OCI-LY3 (cell line): Measurements from ENCODE around the gene DCC.

Experiments
- H2AFZ ChIP-seq: fragments of 200-600, 300-600 bp; shearing (Covaris generic); 2 replicates; pipeline ENCODE4 v1.6.0; 2014; ENCODE audit warnings: antibody characterized with exemption, low read depth, low read length
- H3K27ac ChIP-seq: fragments of 200-600, 300-600 bp; sonication (generic); 2 replicates; pipeline ENCODE4 v1.5.1; 2014; ENCODE audit warnings: mild to moderate bottlenecking, low read length, moderate library complexity, mixed read lengths
- H3K27me3 ChIP-seq: fragments of 200-600, 300-600 bp; sonication (generic); 2 replicates; pipeline ENCODE4 v1.6.1; 2014; ENCODE audit warnings: low read depth, low read length, mixed read lengths
- H3K36me3 ChIP-seq: fragments of 200-600, 300-600 bp; sonication (generic); replicated peaks from 2 replicates; pipeline ENCODE3; 2014; ENCODE audit warnings: low read depth, low read length, mixed read lengths
- H3K4me1 ChIP-seq: fragments of 300-600, 200-600 bp; sonication (generic); 2 replicates; pipeline ENCODE4 v1.6.1; 2014; ENCODE audit warnings: low read length, mixed read lengths
- H3K4me2 ChIP-seq: fragments of 200-600, 300-600 bp; sonication (generic); 2 replicates; pipeline ENCODE4 v1.6.1; 2014; ENCODE audit warnings: low read length, mixed read lengths
- H3K4me3 ChIP-seq: fragments of 300-600, 200-600 bp; sonication (generic); 2 replicates; pipeline ENCODE4 v1.5.1; 2014; ENCODE audit warnings: antibody characterized with exemption, mild to moderate bottlenecking, low read length, moderate library complexity
- H3K79me2 ChIP-seq: fragments of 300-600, 200-600 bp; shearing (Covaris generic); 2 replicates; pipeline ENCODE4 v1.6.1; 2014; ENCODE audit warnings: mild to moderate bottlenecking, low read length, mixed read lengths
- H3K9ac ChIP-seq: fragments of 300-600, 200-600 bp; shearing (Covaris generic); 2 replicates; pipeline ENCODE4 v1.6.0; 2014; ENCODE audit warnings: mild to moderate bottlenecking, low read length, moderate library complexity
- H3K9me3 ChIP-seq: fragments of 200-600, 300-600 bp; shearing (Covaris generic); 2 replicates; pipeline ENCODE4 v1.6.1; 2014; ENCODE audit warnings: low read length, mixed read lengths; ENCODE audit not compliant: insufficient read depth
- H4K20me1 ChIP-seq: fragments of 200-600, 300-600 bp; sonication (generic); 2 replicates; pipeline ENCODE4 v1.6.1; 2016; ENCODE audit warnings: low read length, mixed read lengths; ENCODE audit not compliant: insufficient read depth
- EZH2phosphoT487 ChIP-seq: fragments of 200-600 bp; shearing (Covaris generic); IDR thresholded peaks from 2 replicates; pipeline ENCODE4 v1.6.1; 2018; ENCODE audit warnings: antibody characterized with exemption, mixed run types, low read depth
- TF ChIP-seq, protein P1 (sequence below): fragments of 200-600, 300-600 bp; sonication (generic); IDR thresholded peaks from 2 replicates; pipeline ENCODE4 v1.5.1; 2014; ENCODE audit warnings: antibody characterized with exemption, low read length, low read depth

Gene DCC

DNA sequence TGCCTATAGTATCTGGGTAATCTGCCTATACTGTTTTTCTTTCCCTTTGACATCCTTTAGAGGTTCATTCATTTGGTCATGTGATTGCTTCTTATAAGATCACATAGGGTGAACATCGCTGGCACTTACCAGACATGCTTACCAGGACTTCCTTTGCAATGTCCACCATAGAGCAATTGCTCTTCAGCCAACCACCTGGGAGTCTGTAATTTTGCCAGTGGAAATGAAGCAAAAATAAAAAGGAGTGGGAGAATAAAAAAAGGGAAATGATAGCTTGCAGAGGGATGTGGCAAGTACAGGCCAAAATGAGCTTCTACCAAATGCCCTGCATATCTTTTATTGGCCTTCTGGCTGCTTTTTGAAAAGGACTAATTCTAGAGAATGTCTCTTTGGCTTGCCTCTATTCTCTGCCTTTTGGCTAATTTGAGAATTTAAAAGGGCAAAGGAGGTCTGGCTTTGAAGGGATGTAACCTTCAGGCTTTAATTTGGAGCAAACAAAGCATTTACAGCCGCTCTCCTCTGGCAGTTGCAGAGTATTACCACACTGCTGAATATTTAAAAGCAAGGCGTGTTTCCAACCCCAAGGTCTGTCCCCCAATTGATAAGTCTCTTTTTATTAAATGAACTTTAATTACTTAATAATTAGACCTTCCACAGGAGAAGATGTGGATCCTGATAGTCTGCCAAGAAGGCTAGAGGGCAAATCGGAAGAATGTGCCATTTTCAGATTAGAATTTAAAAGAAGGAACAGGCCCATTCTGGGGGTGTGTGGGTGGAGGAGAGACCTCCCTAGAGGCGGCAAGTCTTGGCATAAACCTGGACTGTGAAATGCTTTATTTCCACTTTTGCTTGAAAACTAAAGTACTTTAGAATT, 557.9 kb downstream of the DCC start:
- H3K4me1 ChIP-seq, result peaks cover 13% of the 10 kb centered on the region
- H3K9ac ChIP-seq, result no peak overlapping the region
- H3K27ac ChIP-seq, result no peak overlapping the region
- TF ChIP-seq EZH2phosphoT487, result no peak
- TF ChIP-seq, protein P1, sequence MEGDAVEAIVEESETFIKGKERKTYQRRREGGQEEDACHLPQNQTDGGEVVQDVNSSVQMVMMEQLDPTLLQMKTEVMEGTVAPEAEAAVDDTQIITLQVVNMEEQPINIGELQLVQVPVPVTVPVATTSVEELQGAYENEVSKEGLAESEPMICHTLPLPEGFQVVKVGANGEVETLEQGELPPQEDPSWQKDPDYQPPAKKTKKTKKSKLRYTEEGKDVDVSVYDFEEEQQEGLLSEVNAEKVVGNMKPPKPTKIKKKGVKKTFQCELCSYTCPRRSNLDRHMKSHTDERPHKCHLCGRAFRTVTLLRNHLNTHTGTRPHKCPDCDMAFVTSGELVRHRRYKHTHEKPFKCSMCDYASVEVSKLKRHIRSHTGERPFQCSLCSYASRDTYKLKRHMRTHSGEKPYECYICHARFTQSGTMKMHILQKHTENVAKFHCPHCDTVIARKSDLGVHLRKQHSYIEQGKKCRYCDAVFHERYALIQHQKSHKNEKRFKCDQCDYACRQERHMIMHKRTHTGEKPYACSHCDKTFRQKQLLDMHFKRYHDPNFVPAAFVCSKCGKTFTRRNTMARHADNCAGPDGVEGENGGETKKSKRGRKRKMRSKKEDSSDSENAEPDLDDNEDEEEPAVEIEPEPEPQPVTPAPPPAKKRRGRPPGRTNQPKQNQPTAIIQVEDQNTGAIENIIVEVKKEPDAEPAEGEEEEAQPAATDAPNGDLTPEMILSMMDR, result no peak
- H4K20me1 ChIP-seq, result no peaks in the 10 kb centered on the region
- H3K36me3 ChIP-seq, result no peaks in the 10 kb centered on the region
- 0 out of 2 replicates have a peak overlapping the region, but pooled peaks have one; percentile 9 for H2AFZ ChIP-seq
- no peaks in the 10 kb centered on the region for H3K9me3 ChIP-seq
- no peaks in the 10 kb centered on the region for H3K79me2 ChIP-seq
- H3K27me3 ChIP-seq, result no peaks in the 10 kb centered on the region
- no peak overlapping the region for H3K4me2 ChIP-seq
- no peak overlapping the region for H3K4me3 ChIP-seq

DNA sequence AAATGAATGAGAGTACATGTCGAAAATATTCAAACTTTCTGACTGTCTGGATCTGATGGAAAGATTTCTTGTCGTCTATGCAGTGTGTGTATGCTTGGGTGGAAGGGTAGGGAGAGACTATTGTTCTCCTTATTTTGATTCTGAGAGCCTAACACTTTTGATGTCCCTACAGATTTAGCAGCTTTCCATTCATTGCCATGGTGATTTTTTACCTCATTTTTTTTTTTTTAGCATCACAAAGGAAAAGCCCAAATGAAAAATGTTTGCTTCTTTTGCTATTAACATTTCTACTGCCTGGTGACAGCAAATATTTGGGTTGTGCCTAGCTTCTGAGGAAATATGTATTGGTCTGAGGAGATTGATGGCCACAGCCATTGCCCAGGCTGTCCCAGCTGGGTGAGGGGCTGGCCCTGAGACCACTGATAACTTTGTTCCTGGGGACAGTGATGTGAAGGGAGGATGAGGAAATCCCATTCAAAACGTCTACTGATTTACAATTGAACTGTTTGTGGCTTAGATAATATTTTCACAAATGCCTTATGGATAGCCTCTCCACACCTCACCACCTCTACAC, 558.6 kb downstream of the DCC start:
- Histone ChIP-seq H3K27ac (no peak overlapping the region), H3K9ac (no peak overlapping the region), H4K20me1 (no peaks in the 10 kb centered on the region), H3K79me2 (no peaks in the 10 kb centered on the region), H3K4me1 (peaks cover 13% of the 10 kb centered on the region), H3K27me3 (no peaks in the 10 kb centered on the region), H3K36me3 (no peaks in the 10 kb centered on the region), H3K4me2 (no peak overlapping the region), H3K4me3 (no peak overlapping the region), H2AFZ (no peak overlapping the region), H3K9me3 (no peaks in the 10 kb centered on the region)
- TF ChIP-seq, protein P1, result no peak
- no peak for TF ChIP-seq EZH2phosphoT487

DNA sequence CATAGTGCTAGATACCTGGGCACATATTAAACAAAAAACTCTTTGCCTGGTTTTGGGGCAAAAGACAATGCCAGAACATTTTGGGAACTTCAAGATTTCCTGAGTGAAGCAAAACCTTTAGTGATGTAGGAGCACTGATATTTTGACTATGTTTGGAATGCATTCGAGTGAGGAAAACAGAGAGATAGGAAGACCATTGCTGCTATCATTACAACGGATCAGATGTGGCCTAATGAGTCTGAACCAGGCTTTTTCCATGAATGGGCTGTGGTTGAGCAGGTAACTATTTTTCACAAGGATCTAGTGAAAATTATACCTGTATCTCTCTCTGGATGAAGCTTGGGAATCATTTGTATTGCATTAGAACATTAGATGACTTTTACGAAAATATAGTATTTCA, 562.2 kb downstream of the DCC start:
- Histone ChIP-seq H4K20me1 (no peaks in the 10 kb centered on the region), H2AFZ (no peak overlapping the region), H3K36me3 (no peaks in the 10 kb centered on the region), H3K4me3 (no peak overlapping the region), H3K9me3 (no peaks in the 10 kb centered on the region), H3K27ac (no peak overlapping the region), H3K79me2 (no peaks in the 10 kb centered on the region), H3K9ac (no peak overlapping the region), H3K27me3 (peaks cover 7% of the 10 kb centered on the region; the same call in 1 of the 2 replicates), H3K4me1 (peaks cover 15% of the 10 kb centered on the region), H3K4me2 (no peak overlapping the region)
- no peak for TF ChIP-seq EZH2phosphoT487
- TF ChIP-seq, protein P1, result no peak

DNA sequence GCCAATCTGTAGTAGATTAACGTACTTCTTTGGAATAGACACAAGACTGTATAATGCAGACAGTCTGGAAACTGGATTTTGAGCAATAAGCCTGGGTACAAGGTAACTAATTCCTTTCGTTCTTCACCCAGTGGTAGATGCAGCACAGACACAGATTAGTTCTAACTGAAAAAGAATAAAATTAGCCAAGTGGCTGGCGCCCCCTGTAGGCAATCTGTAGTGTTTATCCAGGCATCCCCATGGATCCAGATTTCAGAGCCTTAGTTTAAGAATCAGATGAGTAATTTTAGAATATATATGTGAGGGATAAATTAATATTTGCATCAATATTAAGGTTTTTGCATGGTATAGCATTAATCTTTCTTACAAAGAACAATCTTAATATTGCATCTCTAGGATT, 563.9 kb downstream of the DCC start:
- Histone ChIP-seq H3K79me2 (no peaks in the 10 kb centered on the region), H3K4me1 (peaks cover 25% of the 10 kb centered on the region), H3K9ac (no peak overlapping the region), H4K20me1 (no peaks in the 10 kb centered on the region), H3K27ac (no peak overlapping the region), H3K36me3 (no peaks in the 10 kb centered on the region), H3K9me3 (no peaks in the 10 kb centered on the region), H3K4me3 (no peak overlapping the region), H2AFZ (no peak overlapping the region; the same call in 1 of the 2 replicates), H3K4me2 (peak overlapping the region; percentile 33), H3K27me3 (peaks cover 7% of the 10 kb centered on the region; the same call in 1 of the 2 replicates)
- no peak for TF ChIP-seq EZH2phosphoT487
- TF ChIP-seq, protein P1, result peak; percentile 99
